ENCODE data around the gene ATXN1.
A peak's percentile ranks its signal among the peaks of the same experiment; 100 is the strongest.

Gene ATXN1

GRCh38 chr6:16596616-16597331 is 164.5 kb downstream of the ATXN1 start:
- Mint-ChIP-seq H3K9me3 (ENCODE audit: low read depth) (no peaks in the 10 kb centered on the region), H3K4me1 (ENCODE audit: low read depth) (peaks cover 34% of the 10 kb centered on the region), H3K27me3 (no peaks in the 10 kb centered on the region), H3K36me3 (peaks cover 11% of the 10 kb centered on the region), H3K27ac (no peak overlapping the region), H3K4me3 (no peak overlapping the region)

- peaks cover 12% of the 10 kb centered on the region for H3K36me3 Mint-ChIP-seq
- peaks cover 30% of the 10 kb centered on the region for H3K4me1 Mint-ChIP-seq (ENCODE audit: low read depth)
- H3K27me3 Mint-ChIP-seq = no peaks in the 10 kb centered on the region
- H3K4me3 Mint-ChIP-seq = no peak overlapping the region
- no peaks in the 10 kb centered on the region for H3K9me3 Mint-ChIP-seq (ENCODE audit: low read depth)
- peak overlapping the region; percentile 1 for H3K27ac Mint-ChIP-seq
Measured at GRCh38 chr6:16595514-16596120, 165.6 kb downstream of the ATXN1 start.

- H3K27me3 Mint-ChIP-seq = no peaks in the 10 kb centered on the region
- H3K36me3 Mint-ChIP-seq = peaks cover 12% of the 10 kb centered on the region
- no peak overlapping the region for H3K27ac Mint-ChIP-seq
- no peak overlapping the region for H3K4me3 Mint-ChIP-seq
- peaks cover 23% of the 10 kb centered on the region for H3K4me1 Mint-ChIP-seq (ENCODE audit: low read depth)
- H3K9me3 Mint-ChIP-seq (ENCODE audit: low read depth) = no peaks in the 10 kb centered on the region
Measured at GRCh38 chr6:16594849-16595248, 166.4 kb downstream of the ATXN1 start.

- peak overlapping the region; percentile 90 for H3K27ac Mint-ChIP-seq
- no peaks in the 10 kb centered on the region for H3K27me3 Mint-ChIP-seq
- peak overlapping the region; percentile 53 for H3K4me3 Mint-ChIP-seq
- H3K9me3 Mint-ChIP-seq (ENCODE audit: low read depth) = no peaks in the 10 kb centered on the region
- H3K4me1 Mint-ChIP-seq (ENCODE audit: low read depth) = peaks cover 18% of the 10 kb centered on the region
- H3K36me3 Mint-ChIP-seq = peaks cover 22% of the 10 kb centered on the region
Measured at GRCh38 chr6:16592223-16592911, 168.9 kb downstream of the ATXN1 start.

GRCh38 chr6:16591396-16592222 is 169.7 kb downstream of the ATXN1 start:
- Mint-ChIP-seq H3K4me1 (ENCODE audit: low read depth) (peaks cover 18% of the 10 kb centered on the region), H3K4me3 (peak overlapping the region; percentile 55), H3K27me3 (no peaks in the 10 kb centered on the region), H3K36me3 (peaks cover 22% of the 10 kb centered on the region), H3K27ac (peak overlapping the region; percentile 90), H3K9me3 (ENCODE audit: low read depth) (no peaks in the 10 kb centered on the region)

- no peak overlapping the region for H3K4me3 Mint-ChIP-seq
Measured at GRCh38 chr6:16585805-16586204, 175.5 kb downstream of the ATXN1 start.

GRCh38 chr6:16583144-16583762 is 178.0 kb downstream of the ATXN1 start:
- Mint-ChIP-seq H3K36me3 (peaks cover 24% of the 10 kb centered on the region), H3K27me3 (no peaks in the 10 kb centered on the region), H3K4me3 (no peak overlapping the region), H3K9me3 (ENCODE audit: low read depth) (no peaks in the 10 kb centered on the region), H3K4me1 (ENCODE audit: low read depth) (no peaks in the 10 kb centered on the region), H3K27ac (no peak overlapping the region)

More at GRCh38 chr6:16585805-16586204, 175.5 kb downstream of the ATXN1 start:
- no peak overlapping the region for H3K27ac Mint-ChIP-seq
- H3K36me3 Mint-ChIP-seq = peaks cover 21% of the 10 kb centered on the region
- no peaks in the 10 kb centered on the region for H3K4me1 Mint-ChIP-seq (ENCODE audit: low read depth)
- H3K27me3 Mint-ChIP-seq = no peaks in the 10 kb centered on the region
- no peaks in the 10 kb centered on the region for H3K9me3 Mint-ChIP-seq (ENCODE audit: low read depth)

- Mint-ChIP-seq H3K36me3 (peaks cover 21% of the 10 kb centered on the region), H3K4me3 (no peak overlapping the region), H3K9me3 (ENCODE audit: low read depth) (no peaks in the 10 kb centered on the region), H3K27me3 (no peaks in the 10 kb centered on the region), H3K27ac (peak overlapping the region; percentile 18), H3K4me1 (ENCODE audit: low read depth) (peaks cover 1% of the 10 kb centered on the region)
Measured at GRCh38 chr6:16582446-16583143, 178.7 kb downstream of the ATXN1 start.

GRCh38 chr6:16578695-16579285 is 182.5 kb downstream of the ATXN1 start:
- no peak overlapping the region for H3K4me3 Mint-ChIP-seq
- H3K27me3 Mint-ChIP-seq = no peaks in the 10 kb centered on the region
- H3K27ac Mint-ChIP-seq = no peak overlapping the region
- H3K9me3 Mint-ChIP-seq (ENCODE audit: low read depth) = no peaks in the 10 kb centered on the region
- H3K36me3 Mint-ChIP-seq = peaks cover 16% of the 10 kb centered on the region
- peaks cover 2% of the 10 kb centered on the region for H3K4me1 Mint-ChIP-seq (ENCODE audit: low read depth)

GRCh38 chr6:16576451-16577368 is 184.6 kb downstream of the ATXN1 start:
- no peak overlapping the region for H3K4me3 Mint-ChIP-seq

GRCh38 chr6:16575655-16576054 is 185.6 kb downstream of the ATXN1 start:
- Mint-ChIP-seq H3K36me3 (peaks cover 28% of the 10 kb centered on the region), H3K27ac (no peak overlapping the region), H3K27me3 (no peaks in the 10 kb centered on the region), H3K9me3 (ENCODE audit: low read depth) (no peaks in the 10 kb centered on the region), H3K4me1 (ENCODE audit: low read depth) (peaks cover 13% of the 10 kb centered on the region), H3K4me3 (no peak overlapping the region)

More at GRCh38 chr6:16576451-16577368, 184.6 kb downstream of the ATXN1 start:
- Mint-ChIP-seq H3K9me3 (ENCODE audit: low read depth) (no peaks in the 10 kb centered on the region), H3K27ac (peak overlapping the region; percentile 29), H3K4me1 (ENCODE audit: low read depth) (peaks cover 13% of the 10 kb centered on the region), H3K27me3 (no peaks in the 10 kb centered on the region), H3K36me3 (peaks cover 24% of the 10 kb centered on the region)

GRCh38 chr6:16572943-16573342 is 188.3 kb downstream of the ATXN1 start:
- H3K27me3 Mint-ChIP-seq = no peaks in the 10 kb centered on the region
- peaks cover 33% of the 10 kb centered on the region for H3K36me3 Mint-ChIP-seq
- H3K4me1 Mint-ChIP-seq (ENCODE audit: low read depth) = peaks cover 13% of the 10 kb centered on the region
- no peak overlapping the region for H3K27ac Mint-ChIP-seq
- H3K9me3 Mint-ChIP-seq (ENCODE audit: low read depth) = no peaks in the 10 kb centered on the region
- H3K4me3 Mint-ChIP-seq = no peak overlapping the region

GRCh38 chr6:16572317-16572716 is 188.9 kb downstream of the ATXN1 start:
- no peaks in the 10 kb centered on the region for H3K9me3 Mint-ChIP-seq (ENCODE audit: low read depth)
- H3K27me3 Mint-ChIP-seq = no peaks in the 10 kb centered on the region
- peak overlapping the region; percentile 2 for H3K27ac Mint-ChIP-seq
- no peak overlapping the region for H3K4me3 Mint-ChIP-seq
- H3K4me1 Mint-ChIP-seq (ENCODE audit: low read depth) = peaks cover 13% of the 10 kb centered on the region
- peaks cover 33% of the 10 kb centered on the region for H3K36me3 Mint-ChIP-seq

Measured in activated naive CD8-positive, alpha-beta T cell (primary cell).